ENCODE results near the gene BSPRY.
A peak's percentile ranks its signal among the peaks of the same experiment; 100 is the strongest.

Gene BSPRY

DNA sequence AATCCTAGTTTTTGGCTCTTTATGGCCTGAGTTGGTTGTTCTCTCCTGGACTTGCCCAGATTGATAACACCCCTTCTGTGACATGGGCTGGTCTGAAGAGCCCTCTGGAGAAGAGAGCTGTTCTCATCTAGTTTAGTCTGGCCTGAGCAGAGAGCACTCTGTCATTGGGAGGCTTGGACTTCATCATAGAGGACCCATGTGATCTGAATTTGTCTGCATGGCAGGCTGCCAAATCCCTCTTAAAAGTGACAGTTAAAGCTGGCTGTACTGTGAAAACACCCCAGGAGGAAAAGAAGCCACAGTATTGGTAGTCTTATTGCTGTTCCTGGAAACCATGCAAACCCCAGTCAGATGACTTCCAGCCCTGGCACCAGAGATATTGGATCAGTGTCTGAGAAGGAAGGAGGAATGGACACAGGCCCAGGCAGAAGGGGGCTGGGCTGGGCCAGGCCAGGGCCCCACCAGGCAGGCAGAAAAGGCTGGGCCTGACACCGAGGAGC is 5.6 kb upstream of the BSPRY start (continued):
- TF ChIP-seq, protein P1, sequence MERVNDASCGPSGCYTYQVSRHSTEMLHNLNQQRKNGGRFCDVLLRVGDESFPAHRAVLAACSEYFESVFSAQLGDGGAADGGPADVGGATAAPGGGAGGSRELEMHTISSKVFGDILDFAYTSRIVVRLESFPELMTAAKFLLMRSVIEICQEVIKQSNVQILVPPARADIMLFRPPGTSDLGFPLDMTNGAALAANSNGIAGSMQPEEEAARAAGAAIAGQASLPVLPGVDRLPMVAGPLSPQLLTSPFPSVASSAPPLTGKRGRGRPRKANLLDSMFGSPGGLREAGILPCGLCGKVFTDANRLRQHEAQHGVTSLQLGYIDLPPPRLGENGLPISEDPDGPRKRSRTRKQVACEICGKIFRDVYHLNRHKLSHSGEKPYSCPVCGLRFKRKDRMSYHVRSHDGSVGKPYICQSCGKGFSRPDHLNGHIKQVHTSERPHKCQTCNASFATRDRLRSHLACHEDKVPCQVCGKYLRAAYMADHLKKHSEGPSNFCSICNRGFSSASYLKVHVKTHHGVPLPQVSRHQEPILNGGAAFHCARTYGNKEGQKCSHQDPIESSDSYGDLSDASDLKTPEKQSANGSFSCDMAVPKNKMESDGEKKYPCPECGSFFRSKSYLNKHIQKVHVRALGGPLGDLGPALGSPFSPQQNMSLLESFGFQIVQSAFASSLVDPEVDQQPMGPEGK (tag by site-specific recombination; IDR thresholded peaks at IDR 0.05) = 0 out of 2 replicates have a peak, but pooled peaks have one; percentile 43
- TF ChIP-seq ZNF660 (tag by site-specific recombination; IDR thresholded peaks at IDR 0.05) = peak; percentile 93
- TF ChIP-seq IKZF3 (tag by site-specific recombination; IDR thresholded peaks at IDR 0.05) = 0 out of 2 replicates have a peak, but pooled peaks have one; percentile 41
- TF ChIP-seq, protein P2, sequence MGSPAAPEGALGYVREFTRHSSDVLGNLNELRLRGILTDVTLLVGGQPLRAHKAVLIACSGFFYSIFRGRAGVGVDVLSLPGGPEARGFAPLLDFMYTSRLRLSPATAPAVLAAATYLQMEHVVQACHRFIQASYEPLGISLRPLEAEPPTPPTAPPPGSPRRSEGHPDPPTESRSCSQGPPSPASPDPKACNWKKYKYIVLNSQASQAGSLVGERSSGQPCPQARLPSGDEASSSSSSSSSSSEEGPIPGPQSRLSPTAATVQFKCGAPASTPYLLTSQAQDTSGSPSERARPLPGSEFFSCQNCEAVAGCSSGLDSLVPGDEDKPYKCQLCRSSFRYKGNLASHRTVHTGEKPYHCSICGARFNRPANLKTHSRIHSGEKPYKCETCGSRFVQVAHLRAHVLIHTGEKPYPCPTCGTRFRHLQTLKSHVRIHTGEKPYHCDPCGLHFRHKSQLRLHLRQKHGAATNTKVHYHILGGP (tag by site-specific recombination; IDR thresholded peaks at IDR 0.05) = peak; percentile 79
- TF ChIP-seq, protein P3, sequence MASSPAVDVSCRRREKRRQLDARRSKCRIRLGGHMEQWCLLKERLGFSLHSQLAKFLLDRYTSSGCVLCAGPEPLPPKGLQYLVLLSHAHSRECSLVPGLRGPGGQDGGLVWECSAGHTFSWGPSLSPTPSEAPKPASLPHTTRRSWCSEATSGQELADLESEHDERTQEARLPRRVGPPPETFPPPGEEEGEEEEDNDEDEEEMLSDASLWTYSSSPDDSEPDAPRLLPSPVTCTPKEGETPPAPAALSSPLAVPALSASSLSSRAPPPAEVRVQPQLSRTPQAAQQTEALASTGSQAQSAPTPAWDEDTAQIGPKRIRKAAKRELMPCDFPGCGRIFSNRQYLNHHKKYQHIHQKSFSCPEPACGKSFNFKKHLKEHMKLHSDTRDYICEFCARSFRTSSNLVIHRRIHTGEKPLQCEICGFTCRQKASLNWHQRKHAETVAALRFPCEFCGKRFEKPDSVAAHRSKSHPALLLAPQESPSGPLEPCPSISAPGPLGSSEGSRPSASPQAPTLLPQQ (tag by site-specific recombination; IDR thresholded peaks at IDR 0.05) = peak; percentile 79
- 0 out of 2 replicates have a peak, but pooled peaks have one; percentile 24 for TF ChIP-seq ZNF2 (tag by site-specific recombination; IDR thresholded peaks at IDR 0.05)
- TF ChIP-seq, protein P4, sequence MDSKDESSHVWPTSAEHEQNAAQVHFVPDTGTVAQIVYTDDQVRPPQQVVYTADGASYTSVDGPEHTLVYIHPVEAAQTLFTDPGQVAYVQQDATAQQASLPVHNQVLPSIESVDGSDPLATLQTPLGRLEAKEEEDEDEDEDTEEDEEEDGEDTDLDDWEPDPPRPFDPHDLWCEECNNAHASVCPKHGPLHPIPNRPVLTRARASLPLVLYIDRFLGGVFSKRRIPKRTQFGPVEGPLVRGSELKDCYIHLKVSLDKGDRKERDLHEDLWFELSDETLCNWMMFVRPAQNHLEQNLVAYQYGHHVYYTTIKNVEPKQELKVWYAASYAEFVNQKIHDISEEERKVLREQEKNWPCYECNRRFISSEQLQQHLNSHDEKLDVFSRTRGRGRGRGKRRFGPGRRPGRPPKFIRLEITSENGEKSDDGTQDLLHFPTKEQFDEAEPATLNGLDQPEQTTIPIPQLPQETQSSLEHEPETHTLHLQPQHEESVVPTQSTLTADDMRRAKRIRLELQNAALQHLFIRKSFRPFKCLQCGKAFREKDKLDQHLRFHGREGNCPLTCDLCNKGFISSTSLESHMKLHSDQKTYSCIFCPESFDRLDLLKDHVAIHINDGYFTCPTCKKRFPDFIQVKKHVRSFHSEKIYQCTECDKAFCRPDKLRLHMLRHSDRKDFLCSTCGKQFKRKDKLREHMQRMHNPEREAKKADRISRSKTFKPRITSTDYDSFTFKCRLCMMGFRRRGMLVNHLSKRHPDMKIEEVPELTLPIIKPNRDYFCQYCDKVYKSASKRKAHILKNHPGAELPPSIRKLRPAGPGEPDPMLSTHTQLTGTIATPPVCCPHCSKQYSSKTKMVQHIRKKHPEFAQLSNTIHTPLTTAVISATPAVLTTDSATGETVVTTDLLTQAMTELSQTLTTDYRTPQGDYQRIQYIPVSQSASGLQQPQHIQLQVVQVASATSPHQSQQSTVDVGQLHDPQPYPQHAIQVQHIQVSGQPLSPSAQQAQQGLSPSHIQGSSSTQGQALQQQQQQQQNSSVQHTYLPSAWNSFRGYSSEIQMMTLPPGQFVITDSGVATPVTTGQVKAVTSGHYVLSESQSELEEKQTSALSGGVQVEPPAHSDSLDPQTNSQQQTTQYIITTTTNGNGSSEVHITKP (tag by site-specific recombination; IDR thresholded peaks at IDR 0.05) = peak; percentile 90
- TF ChIP-seq GLI4 (tag by site-specific recombination; IDR thresholded peaks at IDR 0.05) = no peak
- TF ChIP-seq ZNF221 (tag by site-specific recombination; IDR thresholded peaks at IDR 0.05; ENCODE audit: borderline replicate concordance) = no peak
- TF ChIP-seq ZNF555 (tag by site-specific recombination; conservative IDR thresholded peaks at IDR 0.05) = no peak
- TF ChIP-seq ZBTB21 (tag by site-specific recombination; IDR thresholded peaks at IDR 0.05) = peak; percentile 54; the same call in 1 of the 2 replicates
- TF ChIP-seq SP2 (tag by site-specific recombination; IDR thresholded peaks at IDR 0.05) = peak; percentile 9; the same call in 1 of the 2 replicates
- TF ChIP-seq ZNF677 (tag by site-specific recombination; IDR thresholded peaks at IDR 0.05) = no peak
- no peak for TF ChIP-seq KLF7 (tag by site-specific recombination; IDR thresholded peaks at IDR 0.05; ENCODE audit: borderline replicate concordance)
- TF ChIP-seq, protein P5, sequence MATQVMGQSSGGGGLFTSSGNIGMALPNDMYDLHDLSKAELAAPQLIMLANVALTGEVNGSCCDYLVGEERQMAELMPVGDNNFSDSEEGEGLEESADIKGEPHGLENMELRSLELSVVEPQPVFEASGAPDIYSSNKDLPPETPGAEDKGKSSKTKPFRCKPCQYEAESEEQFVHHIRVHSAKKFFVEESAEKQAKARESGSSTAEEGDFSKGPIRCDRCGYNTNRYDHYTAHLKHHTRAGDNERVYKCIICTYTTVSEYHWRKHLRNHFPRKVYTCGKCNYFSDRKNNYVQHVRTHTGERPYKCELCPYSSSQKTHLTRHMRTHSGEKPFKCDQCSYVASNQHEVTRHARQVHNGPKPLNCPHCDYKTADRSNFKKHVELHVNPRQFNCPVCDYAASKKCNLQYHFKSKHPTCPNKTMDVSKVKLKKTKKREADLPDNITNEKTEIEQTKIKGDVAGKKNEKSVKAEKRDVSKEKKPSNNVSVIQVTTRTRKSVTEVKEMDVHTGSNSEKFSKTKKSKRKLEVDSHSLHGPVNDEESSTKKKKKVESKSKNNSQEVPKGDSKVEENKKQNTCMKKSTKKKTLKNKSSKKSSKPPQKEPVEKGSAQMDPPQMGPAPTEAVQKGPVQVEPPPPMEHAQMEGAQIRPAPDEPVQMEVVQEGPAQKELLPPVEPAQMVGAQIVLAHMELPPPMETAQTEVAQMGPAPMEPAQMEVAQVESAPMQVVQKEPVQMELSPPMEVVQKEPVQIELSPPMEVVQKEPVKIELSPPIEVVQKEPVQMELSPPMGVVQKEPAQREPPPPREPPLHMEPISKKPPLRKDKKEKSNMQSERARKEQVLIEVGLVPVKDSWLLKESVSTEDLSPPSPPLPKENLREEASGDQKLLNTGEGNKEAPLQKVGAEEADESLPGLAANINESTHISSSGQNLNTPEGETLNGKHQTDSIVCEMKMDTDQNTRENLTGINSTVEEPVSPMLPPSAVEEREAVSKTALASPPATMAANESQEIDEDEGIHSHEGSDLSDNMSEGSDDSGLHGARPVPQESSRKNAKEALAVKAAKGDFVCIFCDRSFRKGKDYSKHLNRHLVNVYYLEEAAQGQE (tag by site-specific recombination; IDR thresholded peaks at IDR 0.05) = no peak
- 0 out of 2 replicates have a peak, but pooled peaks have one; percentile 21 for TF ChIP-seq ZBTB8A (tag by site-specific recombination; IDR thresholded peaks at IDR 0.05)
- TF ChIP-seq, protein P6, sequence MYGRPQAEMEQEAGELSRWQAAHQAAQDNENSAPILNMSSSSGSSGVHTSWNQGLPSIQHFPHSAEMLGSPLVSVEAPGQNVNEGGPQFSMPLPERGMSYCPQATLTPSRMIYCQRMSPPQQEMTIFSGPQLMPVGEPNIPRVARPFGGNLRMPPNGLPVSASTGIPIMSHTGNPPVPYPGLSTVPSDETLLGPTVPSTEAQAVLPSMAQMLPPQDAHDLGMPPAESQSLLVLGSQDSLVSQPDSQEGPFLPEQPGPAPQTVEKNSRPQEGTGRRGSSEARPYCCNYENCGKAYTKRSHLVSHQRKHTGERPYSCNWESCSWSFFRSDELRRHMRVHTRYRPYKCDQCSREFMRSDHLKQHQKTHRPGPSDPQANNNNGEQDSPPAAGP (tag by site-specific recombination; IDR thresholded peaks at IDR 0.05) = no peak
- TF ChIP-seq MZF1 (tag by site-specific recombination; IDR thresholded peaks at IDR 0.05; ENCODE audit: borderline replicate concordance) = 0 out of 2 replicates have a peak, but pooled peaks have one; percentile 18
- no peak for TF ChIP-seq ZNF843 (tag by site-specific recombination; IDR thresholded peaks at IDR 0.05)
- peak; percentile 41; the same call in 1 of the 2 replicates for TF ChIP-seq ZIC2 (tag by site-specific recombination; IDR thresholded peaks at IDR 0.05)
- TF ChIP-seq, protein P7, sequence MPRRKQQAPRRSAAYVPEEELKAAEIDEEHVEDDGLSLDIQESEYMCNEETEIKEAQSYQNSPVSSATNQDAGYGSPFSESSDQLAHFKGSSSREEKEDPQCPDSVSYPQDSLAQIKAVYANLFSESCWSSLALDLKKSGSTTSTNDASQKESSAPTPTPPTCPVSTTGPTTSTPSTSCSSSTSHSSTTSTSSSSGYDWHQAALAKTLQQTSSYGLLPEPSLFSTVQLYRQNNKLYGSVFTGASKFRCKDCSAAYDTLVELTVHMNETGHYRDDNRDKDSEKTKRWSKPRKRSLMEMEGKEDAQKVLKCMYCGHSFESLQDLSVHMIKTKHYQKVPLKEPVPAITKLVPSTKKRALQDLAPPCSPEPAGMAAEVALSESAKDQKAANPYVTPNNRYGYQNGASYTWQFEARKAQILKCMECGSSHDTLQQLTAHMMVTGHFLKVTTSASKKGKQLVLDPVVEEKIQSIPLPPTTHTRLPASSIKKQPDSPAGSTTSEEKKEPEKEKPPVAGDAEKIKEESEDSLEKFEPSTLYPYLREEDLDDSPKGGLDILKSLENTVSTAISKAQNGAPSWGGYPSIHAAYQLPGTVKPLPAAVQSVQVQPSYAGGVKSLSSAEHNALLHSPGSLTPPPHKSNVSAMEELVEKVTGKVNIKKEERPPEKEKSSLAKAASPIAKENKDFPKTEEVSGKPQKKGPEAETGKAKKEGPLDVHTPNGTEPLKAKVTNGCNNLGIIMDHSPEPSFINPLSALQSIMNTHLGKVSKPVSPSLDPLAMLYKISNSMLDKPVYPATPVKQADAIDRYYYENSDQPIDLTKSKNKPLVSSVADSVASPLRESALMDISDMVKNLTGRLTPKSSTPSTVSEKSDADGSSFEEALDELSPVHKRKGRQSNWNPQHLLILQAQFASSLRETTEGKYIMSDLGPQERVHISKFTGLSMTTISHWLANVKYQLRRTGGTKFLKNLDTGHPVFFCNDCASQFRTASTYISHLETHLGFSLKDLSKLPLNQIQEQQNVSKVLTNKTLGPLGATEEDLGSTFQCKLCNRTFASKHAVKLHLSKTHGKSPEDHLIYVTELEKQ (tag by site-specific recombination; IDR thresholded peaks at IDR 0.05; ENCODE audit: borderline replicate concordance) = no peak; the same call in 1 of the 2 replicates
